B cell (primary cell): ENCODE results near the gene PITPNB. TPM values are rescaled to one million over a fixed set of nuclear protein-coding genes. Genes with fewer than 3 reads are reported as not detected.

ENCODE experiments used
- ATAC-seq: fragments of 200-7000 bp; cut with Tn5 transposase; one replicate; pipeline ENCODE4 v1.10.0; 2021; ENCODE audit warnings: low read depth, mild to moderate bottlenecking, moderate number of reproducible peaks, moderate library complexity
- CTCF ChIA-PET: fragments of 350-600 bp; sonication (Branson Sonifier 250); formaldehyde crosslinking; loops from one replicate; lab custom pipeline; 2021; ENCODE audit warnings: antibody characterized with exemption, inconsistent platforms; lab: Charles Lee
- POLR2A ChIA-PET: fragments of 350-600 bp; sonication (Branson Sonifier 250); formaldehyde crosslinking; loops from one replicate; lab custom pipeline; 2021; ENCODE audit warnings: antibody characterized with exemption; lab: Charles Lee
- DNase-seq: peaks from one replicate; pipeline ENCODE4 v3.0.0; 2013
- H2AFZ ChIP-seq: 2 replicates; pipeline ENCODE4 v1.6.1; 2012; ENCODE audit warnings: mild to moderate bottlenecking, low read depth, low read length; ENCODE audit not compliant: insufficient read depth, poor library complexity, severe bottlenecking
- H3K27ac ChIP-seq, 2 donors: 1 replicate in 1 of 2; 2 replicates in 1 of 2; pipeline ENCODE4 v1.5.1; 2012 to 2013; ENCODE audit warnings: low read length in 2 of 2, mild to moderate bottlenecking in 2 of 2, moderate library complexity in 1 of 2
- H3K27me3 ChIP-seq, 4 experiments: fragments of 200-600 bp in 1 of 4; sonication (generic) in 1 of 4; replicated peaks in 1 of 4; 1 replicate in 2 of 4; 2 replicates in 2 of 4; pipeline versions ENCODE4 v1.6.1 to v1.7.0; 2013 to 2016; ENCODE audit warnings: low read length in 3 of 4, mild to moderate bottlenecking in 2 of 4, mixed read lengths in 1 of 4, moderate library complexity in 1 of 4; ENCODE audit not compliant: insufficient read depth in 4 of 4, control insufficient read depth in 3 of 4; ENCODE audit errors: control extremely low read depth in 1 of 4
- H3K36me3 ChIP-seq, 2 experiments: replicated peaks in 1 of 2; 1 replicate in 1 of 2; 2 replicates in 1 of 2; pipeline versions ENCODE4 v1.6.1 to v1.7.1; 2013; ENCODE audit warnings: low read length in 1 of 2; ENCODE audit not compliant: insufficient read depth in 2 of 2, control insufficient read depth in 1 of 2; ENCODE audit errors: control extremely low read depth in 1 of 2, extremely low read depth in 1 of 2
- H3K4me1 ChIP-seq, 2 donors: fragments of 200-600 bp in 1 of 2; sonication (generic) in 1 of 2; 1 replicate in 1 of 2; 2 replicates in 1 of 2; pipeline versions ENCODE4 v1.5.1 to v1.6.1; 2013 to 2017; ENCODE audit warnings: low read length in 2 of 2; ENCODE audit not compliant: control insufficient read depth in 2 of 2, insufficient read depth in 2 of 2
- H3K4me2 ChIP-seq: replicated peaks from 2 replicates; pipeline ENCODE3; 2012; ENCODE audit warnings: mild to moderate bottlenecking, low read depth, low read length; ENCODE audit not compliant: poor library complexity, severe bottlenecking
- H3K4me3 ChIP-seq, 5 experiments: fragments of 200-600 bp in 1 of 5; sonication (generic) in 1 of 5; 1 replicate in 3 of 5; 2 replicates in 2 of 5; pipeline versions ENCODE4 v1.5.1 to v1.7.0; 2011 to 2016; ENCODE audit warnings: low read length in 4 of 5, mild to moderate bottlenecking in 4 of 5, low read depth in 2 of 5, control low read depth in 1 of 5, moderate library complexity in 1 of 5; ENCODE audit not compliant: insufficient read depth in 1 of 5; ENCODE audit errors: control extremely low read depth in 1 of 5, extremely low read depth in 1 of 5
- H3K79me2 ChIP-seq: fragments of 200-600 bp; sonication (generic); one replicate; pipeline ENCODE4 v1.6.0; 2016; ENCODE audit warnings: low read length; ENCODE audit not compliant: control insufficient read depth, insufficient read depth
- H3K9ac ChIP-seq: fragments of 200-600 bp; sonication (generic); 2 replicates; pipeline ENCODE4 v1.6.1; 2017; ENCODE audit warnings: mild to moderate bottlenecking, low read length, moderate library complexity
- H3K9me3 ChIP-seq, 3 donors: one replicate each; pipeline versions ENCODE4 v1.6.1 to v1.7.1; 2013; ENCODE audit warnings: low read length in 2 of 3; ENCODE audit not compliant: control insufficient read depth in 2 of 3, insufficient read depth in 1 of 3; ENCODE audit errors: control extremely low read depth in 1 of 3
- H4K20me1 ChIP-seq: 2 replicates; pipeline ENCODE4 v1.6.0; 2012; ENCODE audit warnings: mild to moderate bottlenecking, low read length; ENCODE audit not compliant: insufficient read depth, control insufficient read depth, poor library complexity, severe bottlenecking
- H3K27ac Mint-ChIP-seq: one replicate; pipeline ENCODE4 v1.8.0; 2021; ENCODE audit warnings: mixed read lengths
- H3K27me3 Mint-ChIP-seq: one replicate; pipeline ENCODE4 v1.8.0; 2021; ENCODE audit warnings: mixed read lengths
- H3K4me1 Mint-ChIP-seq: one replicate; pipeline ENCODE4 v1.8.0; 2021; ENCODE audit warnings: mixed read lengths
- H3K4me3 Mint-ChIP-seq: one replicate; pipeline ENCODE4 v1.8.0; 2021; ENCODE audit warnings: mixed read lengths
- H3K9me3 Mint-ChIP-seq: one replicate; pipeline ENCODE4 v1.8.0; 2022; ENCODE audit warnings: mixed read lengths; ENCODE audit not compliant: insufficient read depth
- EZH2 ChIP-seq: IDR thresholded peaks from 2 replicates; pipeline ENCODE4 v1.6.1; 2012; ENCODE audit warnings: borderline replicate concordance, low read depth, mild to moderate bottlenecking, moderate library complexity, low read length; ENCODE audit not compliant: insufficient read depth, poor library complexity, severe bottlenecking
- WGBS: methylation state at CpG from one replicate; pipeline ENCODE4 v1.1.5; 2013; ENCODE audit warnings: missing lambda C conversion rate; ENCODE audit not compliant: insufficient coverage; 5-methylcytosine and 5-hydroxymethylcytosine counted together
- intact Hi-C: fragments of 100-400 bp; cut with micrococcal nuclease; formaldehyde crosslinking; loops from one replicate; pipeline ENCODE4 v1.10.0; 2022
- polyA plus RNA-seq: library from polyadenylated mRNA; depleted of rRNA; stranded (reverse); fragments of >200 nt; gene quantifications from 2 replicates; pipeline ENCODE4 v1.2.3, GENCODE V29; 2012
- total RNA-seq, 2 donors: library from RNA; stranded (reverse); fragments of 120-200 nt in 1 of 2; gene quantifications; 1 replicate in 1 of 2; 2 replicates in 1 of 2; pipeline versions ENCODE4 v1.2.3 to v1.2.4, GENCODE V29; 2013 to 2022
- TF ChIP-seq, protein P1 (sequence below): fragments of 200-600 bp; IDR thresholded peaks from one replicate; pipeline ENCODE4 v1.8.0; 2022; ENCODE audit warnings: antibody characterized with exemption, mild to moderate bottlenecking

The PITPNB gene
- total and polyA plus RNA-seq, 2 donors (not counting 1 experiment from before 2014, with no cell fraction given), result 17.5 to 82.3 TPM

DNA sequence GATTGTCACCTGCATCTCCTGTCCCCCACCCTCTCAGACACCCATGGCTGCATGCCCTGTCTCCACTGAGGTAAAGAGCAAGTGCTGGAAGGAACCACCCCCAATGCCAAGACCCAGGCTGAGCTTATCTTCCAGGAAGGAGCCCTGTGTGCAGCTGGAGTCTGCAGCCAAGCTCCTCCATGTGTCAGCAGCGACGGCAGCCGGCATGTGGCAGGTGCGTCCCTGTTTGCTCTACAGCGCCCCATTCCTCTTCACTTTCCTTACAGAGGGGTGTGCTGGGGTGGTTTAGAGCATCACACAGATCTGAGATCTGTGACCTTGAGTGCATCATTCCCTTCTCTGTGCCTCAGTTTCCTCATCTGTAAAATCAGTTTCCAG lies 109.8 kb downstream of the PITPNB start:
- H3K9me3 Mint-ChIP-seq, result no peaks in the 10 kb centered on the region
- peaks cover 39% of the 10 kb centered on the region for H3K27me3 Mint-ChIP-seq
- H3K27ac Mint-ChIP-seq, result no peak overlapping the region
- TF ChIP-seq, protein P1, sequence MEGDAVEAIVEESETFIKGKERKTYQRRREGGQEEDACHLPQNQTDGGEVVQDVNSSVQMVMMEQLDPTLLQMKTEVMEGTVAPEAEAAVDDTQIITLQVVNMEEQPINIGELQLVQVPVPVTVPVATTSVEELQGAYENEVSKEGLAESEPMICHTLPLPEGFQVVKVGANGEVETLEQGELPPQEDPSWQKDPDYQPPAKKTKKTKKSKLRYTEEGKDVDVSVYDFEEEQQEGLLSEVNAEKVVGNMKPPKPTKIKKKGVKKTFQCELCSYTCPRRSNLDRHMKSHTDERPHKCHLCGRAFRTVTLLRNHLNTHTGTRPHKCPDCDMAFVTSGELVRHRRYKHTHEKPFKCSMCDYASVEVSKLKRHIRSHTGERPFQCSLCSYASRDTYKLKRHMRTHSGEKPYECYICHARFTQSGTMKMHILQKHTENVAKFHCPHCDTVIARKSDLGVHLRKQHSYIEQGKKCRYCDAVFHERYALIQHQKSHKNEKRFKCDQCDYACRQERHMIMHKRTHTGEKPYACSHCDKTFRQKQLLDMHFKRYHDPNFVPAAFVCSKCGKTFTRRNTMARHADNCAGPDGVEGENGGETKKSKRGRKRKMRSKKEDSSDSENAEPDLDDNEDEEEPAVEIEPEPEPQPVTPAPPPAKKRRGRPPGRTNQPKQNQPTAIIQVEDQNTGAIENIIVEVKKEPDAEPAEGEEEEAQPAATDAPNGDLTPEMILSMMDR, result no peak
- TF ChIP-seq EZH2, result no peak
- Histone ChIP-seq H3K79me2 (no peaks in the 10 kb centered on the region), H3K4me3 (no peak overlapping the region), H3K9ac (no peak overlapping the region), H4K20me1 (no peaks in the 10 kb centered on the region), H3K4me2 (no peak overlapping the region), H3K27ac (no peak overlapping the region), H2AFZ (no peak overlapping the region), H3K4me1 (peaks cover 5 to 6% of the 10 kb centered on the region in 2 donors), H3K9me3 (no peaks in the 10 kb centered on the region), H3K27me3 (peaks cover 0 to 16% (median 5%) of the 10 kb centered on the region in 4 experiments), H3K36me3 (no peaks in the 10 kb centered on the region)
- ATAC-seq, result no peak
- 13% methylated on average over 3 of the region's 5 CpGs for WGBS
- H3K4me3 Mint-ChIP-seq, result no peak overlapping the region
- H3K4me1 Mint-ChIP-seq, result peaks cover 6% of the 10 kb centered on the region
- intact Hi-C loops, result no loop called here
- POLR2A ChIA-PET, result no interaction called here
- no peak for DNase-seq
- CTCF ChIA-PET, result no interaction called here

DNA sequence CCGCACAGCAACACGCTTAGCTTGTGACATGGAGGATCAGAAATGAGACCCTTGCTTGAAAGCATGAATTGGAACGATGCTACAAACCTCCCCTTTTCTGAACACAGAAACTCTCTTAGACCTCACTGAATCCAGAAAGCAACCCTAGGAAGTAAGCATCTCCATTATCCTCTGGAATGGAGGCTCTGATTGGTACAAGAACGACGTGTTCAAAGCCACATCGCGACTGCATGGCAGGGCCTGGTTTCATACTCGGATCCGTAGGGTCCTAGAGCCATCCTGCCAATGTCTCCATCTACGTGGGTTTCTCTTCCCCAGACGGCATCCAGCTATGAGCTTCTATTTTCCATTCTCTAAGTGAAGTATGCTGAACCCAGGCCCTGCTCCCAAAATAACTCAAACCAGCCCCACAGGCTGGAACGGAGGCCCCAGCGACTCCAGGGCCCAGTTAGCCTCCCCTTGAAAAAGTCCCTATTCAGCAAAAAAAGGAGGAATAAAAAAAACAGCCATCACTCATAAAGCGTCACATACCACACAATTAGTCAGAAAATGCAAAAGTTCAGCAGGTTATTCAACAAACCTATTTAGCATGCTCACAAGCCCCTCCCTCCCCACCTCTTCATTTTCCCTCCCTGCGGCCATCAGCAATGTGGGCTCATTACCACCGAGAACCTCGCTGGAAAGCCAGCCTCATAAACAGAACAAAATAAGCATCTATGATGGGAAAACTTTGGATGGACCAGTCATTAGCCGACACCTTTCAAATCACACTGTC lies 110.4 kb downstream of the PITPNB start:
- H3K4me2 ChIP-seq, result no peak overlapping the region
- H3K79me2 ChIP-seq, result no peaks in the 10 kb centered on the region
- CTCF ChIA-PET, result no interaction called here
- H3K9ac ChIP-seq, result no peak overlapping the region
- H3K27ac Mint-ChIP-seq, result no peak overlapping the region
- POLR2A ChIA-PET, result no interaction called here
- H3K9me3 Mint-ChIP-seq, result no peaks in the 10 kb centered on the region
- intact Hi-C loops, result no loop called here
- H2AFZ ChIP-seq, result no peak overlapping the region
- H3K4me3 Mint-ChIP-seq, result no peak overlapping the region
- no peaks in the 10 kb centered on the region for H3K9me3 ChIP-seq
- H4K20me1 ChIP-seq, result no peaks in the 10 kb centered on the region
- DNase-seq (no peak), ATAC-seq (no peak)
- H3K4me1 ChIP-seq, result peaks cover 5 to 6% of the 10 kb centered on the region in 2 donors
- H3K27me3 ChIP-seq, result peaks cover 0 to 18% (median 5%) of the 10 kb centered on the region in 4 experiments
- no peak overlapping the region for H3K4me3 ChIP-seq
- H3K4me1 Mint-ChIP-seq, result peaks cover 6% of the 10 kb centered on the region
- peaks cover 40% of the 10 kb centered on the region for H3K27me3 Mint-ChIP-seq
- no peaks in the 10 kb centered on the region for H3K36me3 ChIP-seq
- 93% methylated on average over 18 of the region's 18 CpGs for WGBS
- no peak overlapping the region for H3K27ac ChIP-seq
- TF ChIP-seq EZH2, result no peak
- TF ChIP-seq, protein P1, result no peak
